ENCODE data around the gene ZNF750.

The ZNF750 gene

DNA sequence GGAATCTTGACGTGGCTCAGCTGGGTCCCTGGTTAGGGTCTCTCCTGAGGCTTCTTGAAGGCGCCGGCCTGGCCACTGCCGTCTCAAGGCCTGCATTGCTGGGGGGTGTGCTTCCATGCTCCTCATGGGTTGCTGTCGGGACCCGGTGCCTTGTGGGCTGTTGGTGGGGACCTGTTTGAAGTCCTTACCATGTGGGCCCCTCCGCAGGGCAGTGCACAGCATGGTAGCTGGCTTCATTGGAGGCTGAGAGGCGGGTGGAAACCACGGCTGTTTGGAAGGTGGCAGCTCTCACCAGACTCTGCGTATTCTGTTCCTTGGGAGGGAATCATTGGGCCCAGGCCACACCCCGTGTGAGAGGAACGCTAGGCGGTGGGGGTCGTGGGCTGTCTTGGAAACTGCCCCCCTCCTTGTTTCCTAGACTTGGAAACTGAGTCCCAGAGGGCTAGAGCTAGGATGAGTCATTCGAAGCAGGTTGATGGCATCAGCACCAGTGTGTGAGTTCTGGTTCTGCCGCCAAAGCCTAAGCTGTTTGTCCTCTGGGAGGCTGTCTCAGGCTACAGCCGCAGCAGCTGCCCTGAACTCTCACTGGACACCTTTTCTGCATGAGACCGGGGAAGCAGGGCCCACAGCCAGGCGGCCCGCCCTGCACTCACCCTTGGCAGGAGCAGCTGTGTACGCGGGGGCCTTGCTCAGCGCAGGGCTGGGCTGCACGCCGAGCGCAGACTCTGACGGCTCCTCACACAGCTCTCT lies 35.2 kb downstream of the ZNF750 start:
- Histone ChIP-seq H3K27me3 (peaks cover 0 to 1% (median 0%) of the 10 kb centered on the region in 11 experiments; a peak in 1 of 22 replicates), H3K9me3 (replicated peaks in 1 of 11) (peaks cover 0 to 18% (median 15%) of the 10 kb centered on the region in 11 experiments; a peak in 14 of 22 replicates), H4K20me1 (peaks cover 7 to 85% (median 75%) of the 10 kb centered on the region in 11 experiments; a peak in 19 of 22 replicates), H3K27ac (no peak overlapping the region), H3K4me2 (no peak overlapping the region), H3K4me3 (no peak overlapping the region), H3K9ac (no peak overlapping the region), H3K36me3 (peaks cover 38 to 78% (median 56%) of the 10 kb centered on the region in 11 experiments), H3K4me1 (peaks cover 0 to 18% (median 7%) of the 10 kb centered on the region in 10 experiments; a peak in 13 of 20 replicates)
- TF ChIP-seq Cebpa-rat (IDR thresholded peaks at IDR 0.05), result no peak

DNA sequence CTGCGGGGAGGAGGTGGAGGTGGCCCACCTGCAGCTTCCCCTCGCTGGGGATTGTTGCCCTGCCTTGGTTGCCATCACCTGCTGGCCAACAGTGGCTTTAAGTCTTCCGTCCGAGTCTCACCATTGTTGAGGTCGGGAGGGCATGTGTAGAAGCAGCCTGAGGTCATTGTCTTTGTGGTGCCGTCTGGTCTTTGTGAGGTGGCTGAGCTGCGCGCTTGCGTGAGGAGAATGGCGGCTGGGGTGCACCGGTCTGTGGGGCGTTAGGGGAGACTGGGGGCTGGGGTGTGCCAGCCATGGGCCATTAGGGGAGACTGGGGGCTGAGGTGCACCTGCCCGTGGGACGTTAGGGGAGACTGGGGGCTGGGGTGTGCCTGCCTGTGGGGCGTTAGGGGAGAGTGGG lies 36.2 kb downstream of the ZNF750 start:
- H3K4me3 ChIP-seq, result no peak overlapping the region
- H3K27me3 ChIP-seq, result no peaks in the 10 kb centered on the region
- H4K20me1 ChIP-seq, result peaks cover 7 to 75% (median 65%) of the 10 kb centered on the region in 11 experiments; a peak in 19 of 22 replicates
- H3K4me1 ChIP-seq, result peaks cover 0 to 8% (median 0%) of the 10 kb centered on the region in 10 experiments; a peak in 6 of 20 replicates
- H3K9ac ChIP-seq, result no peak overlapping the region
- peaks cover 0 to 18% (median 15%) of the 10 kb centered on the region in 11 experiments; a peak in 14 of 22 replicates for H3K9me3 ChIP-seq (replicated peaks in 1 of 11)
- no peak overlapping the region for H3K27ac ChIP-seq
- peaks cover 46 to 78% (median 62%) of the 10 kb centered on the region in 11 experiments for H3K36me3 ChIP-seq
- TF ChIP-seq Cebpa-rat (IDR thresholded peaks at IDR 0.05), result no peak
- H3K4me2 ChIP-seq, result no peak overlapping the region

DNA sequence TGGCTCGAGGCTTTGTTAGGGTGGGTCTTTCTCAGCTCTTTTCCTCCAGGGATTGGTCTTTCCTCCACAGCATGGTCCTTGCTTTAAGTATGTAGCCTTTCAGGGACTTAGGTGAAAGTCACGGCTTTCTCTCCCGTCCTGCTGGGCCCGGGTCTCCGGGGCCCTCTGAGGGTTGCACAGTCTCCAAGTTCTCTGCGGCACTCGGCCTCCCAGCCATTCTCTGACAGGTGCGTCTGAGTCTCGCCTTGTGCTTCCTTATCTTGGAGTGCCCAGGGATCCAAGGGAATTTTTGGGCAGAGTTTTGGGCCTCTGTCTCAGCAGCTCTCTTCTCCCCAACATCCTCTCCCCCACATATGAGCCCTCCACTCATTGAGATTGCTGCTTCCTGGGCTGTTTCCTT lies 36.6 kb downstream of the ZNF750 start:
- Histone ChIP-seq H4K20me1 (peaks cover 7 to 71% (median 63%) of the 10 kb centered on the region in 11 experiments; a peak in 19 of 22 replicates), H3K9me3 (replicated peaks in 1 of 11) (peaks cover 0 to 18% (median 15%) of the 10 kb centered on the region in 11 experiments; a peak in 14 of 22 replicates), H3K9ac (no peak overlapping the region), H3K36me3 (peaks cover 50 to 80% (median 67%) of the 10 kb centered on the region in 11 experiments), H3K27ac (no peak overlapping the region), H3K4me1 (peaks cover 0 to 7% (median 0%) of the 10 kb centered on the region in 10 experiments; a peak in 4 of 20 replicates), H3K4me2 (no peak overlapping the region), H3K4me3 (no peak overlapping the region), H3K27me3 (no peaks in the 10 kb centered on the region)
- TF ChIP-seq Cebpa-rat (IDR thresholded peaks at IDR 0.05), result no peak

DNA sequence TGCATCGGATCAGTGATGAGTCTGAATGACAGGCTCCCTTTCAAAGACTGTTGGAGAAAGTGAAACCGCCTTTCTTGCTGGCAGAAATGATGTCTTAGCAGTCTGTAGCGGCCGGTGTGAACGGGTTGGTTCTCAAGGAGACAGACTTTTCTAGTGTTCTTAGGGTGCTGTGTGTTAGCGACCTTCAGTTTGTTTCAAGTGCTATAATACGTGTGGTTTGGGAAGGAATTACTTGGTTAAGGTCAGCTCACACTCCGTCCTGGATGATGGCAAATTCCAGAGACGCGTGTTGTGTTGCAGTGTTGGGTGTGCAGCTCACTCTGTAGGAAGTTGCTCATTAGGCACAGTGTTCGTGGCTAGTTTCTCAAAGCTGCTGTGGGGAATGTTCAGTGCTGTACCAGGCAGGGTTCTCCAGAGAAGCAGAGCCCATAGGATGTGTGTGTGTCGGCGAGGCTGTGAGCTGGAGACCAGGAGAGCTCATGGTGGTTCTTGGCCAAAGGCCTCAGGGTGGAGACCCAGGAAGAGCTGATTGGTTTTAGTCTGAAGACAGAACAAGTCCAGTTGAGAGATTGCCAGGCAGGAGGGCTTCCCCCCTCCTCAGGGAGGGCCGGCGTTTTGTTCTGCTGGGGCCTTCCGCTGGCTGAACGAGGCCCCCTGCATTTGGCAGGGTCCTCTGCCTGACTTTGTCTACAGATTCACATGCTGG lies 37.6 kb downstream of the ZNF750 start:
- Histone ChIP-seq H3K4me1 (peaks cover 0 to 7% (median 0%) of the 10 kb centered on the region in 10 experiments; a peak in 4 of 20 replicates), H3K27me3 (no peaks in the 10 kb centered on the region), H3K9ac (no peak overlapping the region), H3K36me3 (peaks cover 46 to 78% (median 61%) of the 10 kb centered on the region in 11 experiments), H3K4me3 (no peak overlapping the region), H3K9me3 (replicated peaks in 1 of 11) (peaks cover 0 to 18% (median 15%) of the 10 kb centered on the region in 11 experiments; a peak in 14 of 22 replicates), H4K20me1 (peaks cover 7 to 64% (median 55%) of the 10 kb centered on the region in 11 experiments; a peak in 19 of 22 replicates), H3K27ac (no peak overlapping the region), H3K4me2 (no peak overlapping the region)
- TF ChIP-seq Cebpa-rat (IDR thresholded peaks at IDR 0.05), result no peak

DNA sequence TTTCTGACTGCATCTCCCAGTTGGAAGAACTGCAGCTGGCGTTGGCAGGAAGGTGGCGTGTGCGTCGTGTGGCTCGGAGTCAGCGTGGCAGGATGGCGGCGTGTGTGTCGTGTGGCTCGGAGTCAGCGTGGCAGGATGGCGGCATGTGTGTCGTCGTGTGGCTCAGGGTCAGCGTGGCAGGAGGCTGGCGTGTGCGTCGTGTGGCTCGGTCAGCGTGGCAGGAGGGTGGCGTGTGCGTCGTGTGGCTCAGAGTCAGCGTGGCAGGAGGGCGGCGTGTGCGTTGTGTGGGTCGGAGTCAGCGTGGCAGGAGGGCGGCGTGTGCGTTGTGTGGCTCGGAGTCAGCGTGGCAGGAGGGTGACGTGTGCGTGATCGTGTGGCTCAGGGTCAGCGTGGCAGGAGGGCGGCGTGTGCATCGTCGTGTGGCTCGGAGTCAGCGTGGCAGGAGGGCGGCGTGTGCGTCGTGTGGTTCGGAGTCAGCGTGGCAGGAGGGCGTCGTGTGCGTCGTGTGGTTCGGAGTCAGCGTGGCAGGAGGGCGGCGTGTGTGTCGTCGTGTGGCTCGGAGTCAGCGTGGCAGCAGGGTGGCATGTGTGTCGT lies 38.3 kb downstream of the ZNF750 start:
- H3K36me3 ChIP-seq, result peaks cover 42 to 78% (median 57%) of the 10 kb centered on the region in 11 experiments
- H3K4me2 ChIP-seq, result no peak overlapping the region
- H3K27ac ChIP-seq, result no peak overlapping the region
- H3K9ac ChIP-seq, result no peak overlapping the region
- H3K4me1 ChIP-seq, result peaks cover 0 to 7% (median 0%) of the 10 kb centered on the region in 10 experiments; a peak in 4 of 20 replicates
- no peak overlapping the region for H3K4me3 ChIP-seq
- peaks cover 7 to 64% (median 50%) of the 10 kb centered on the region in 11 experiments; a peak in 19 of 22 replicates for H4K20me1 ChIP-seq
- H3K27me3 ChIP-seq, result no peaks in the 10 kb centered on the region
- TF ChIP-seq Cebpa-rat (IDR thresholded peaks at IDR 0.05), result no peak
- H3K9me3 ChIP-seq (replicated peaks in 1 of 11), result peaks cover 0 to 18% (median 15%) of the 10 kb centered on the region in 11 experiments; a peak in 14 of 22 replicates

DNA sequence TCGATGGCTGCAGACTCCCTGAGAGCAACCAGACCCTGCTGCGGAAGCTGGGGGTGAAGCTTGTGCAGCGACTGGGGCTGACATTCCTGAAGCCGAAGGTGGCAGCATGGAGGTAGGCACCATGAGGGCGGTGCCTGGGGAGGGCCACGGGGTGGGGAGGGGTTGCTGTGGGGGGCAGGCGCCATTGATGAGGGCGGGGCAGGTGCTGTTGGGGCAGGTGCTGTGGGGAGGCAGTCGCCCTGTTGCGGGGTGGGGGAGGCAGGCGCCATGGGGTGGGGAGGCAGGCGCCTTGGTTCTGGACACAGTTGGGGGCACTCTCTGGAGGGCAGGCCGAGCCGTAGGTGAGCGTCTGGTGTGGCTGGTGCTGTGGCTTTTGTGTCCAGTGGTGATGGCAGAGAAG lies 38.9 kb downstream of the ZNF750 start:
- no peak overlapping the region for H3K4me2 ChIP-seq
- H3K4me1 ChIP-seq, result peaks cover 0 to 7% (median 0%) of the 10 kb centered on the region in 10 experiments; a peak in 4 of 20 replicates
- H3K27ac ChIP-seq, result no peak overlapping the region
- H3K4me3 ChIP-seq, result no peak overlapping the region
- peaks cover 0 to 18% (median 15%) of the 10 kb centered on the region in 11 experiments; a peak in 14 of 22 replicates for H3K9me3 ChIP-seq (replicated peaks in 1 of 11)
- peaks cover 7 to 64% (median 50%) of the 10 kb centered on the region in 11 experiments; a peak in 19 of 22 replicates for H4K20me1 ChIP-seq
- H3K9ac ChIP-seq, result no peak overlapping the region
- TF ChIP-seq Cebpa-rat (IDR thresholded peaks at IDR 0.05), result no peak
- no peaks in the 10 kb centered on the region for H3K27me3 ChIP-seq
- H3K36me3 ChIP-seq, result peaks cover 42 to 78% (median 53%) of the 10 kb centered on the region in 11 experiments

DNA sequence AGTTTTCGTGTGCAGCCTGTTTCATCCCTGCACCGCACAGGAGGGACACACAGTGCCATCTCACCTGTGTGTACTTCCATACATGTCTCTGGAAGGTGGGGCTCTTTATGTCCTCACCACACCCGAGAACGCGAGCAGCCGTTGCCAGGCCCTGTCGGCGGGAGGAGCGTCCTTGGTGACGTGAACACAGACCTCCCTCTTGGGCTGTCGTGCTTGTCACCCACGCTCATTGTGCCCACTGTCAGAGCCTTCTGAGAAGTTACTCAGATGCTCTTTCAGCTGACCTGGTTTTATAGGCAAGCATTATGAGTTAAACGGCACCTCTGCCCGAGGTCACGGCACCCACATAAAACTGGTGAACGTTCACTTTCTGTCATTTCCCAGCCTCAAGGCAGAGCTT lies 40.2 kb downstream of the ZNF750 start:
- Histone ChIP-seq H3K36me3 (peaks cover 48 to 78% (median 54%) of the 10 kb centered on the region in 11 experiments), H3K27me3 (no peaks in the 10 kb centered on the region), H3K4me2 (no peak overlapping the region), H4K20me1 (peaks cover 7 to 64% (median 49%) of the 10 kb centered on the region in 11 experiments; a peak in 19 of 22 replicates), H3K9ac (no peak overlapping the region), H3K4me3 (no peak overlapping the region), H3K4me1 (peaks cover 0 to 6% (median 0%) of the 10 kb centered on the region in 10 experiments; a peak in 4 of 20 replicates), H3K27ac (no peak overlapping the region), H3K9me3 (replicated peaks in 1 of 11) (peaks cover 0 to 18% (median 15%) of the 10 kb centered on the region in 11 experiments; a peak in 14 of 22 replicates)
- no peak for TF ChIP-seq Cebpa-rat (IDR thresholded peaks at IDR 0.05)

DNA sequence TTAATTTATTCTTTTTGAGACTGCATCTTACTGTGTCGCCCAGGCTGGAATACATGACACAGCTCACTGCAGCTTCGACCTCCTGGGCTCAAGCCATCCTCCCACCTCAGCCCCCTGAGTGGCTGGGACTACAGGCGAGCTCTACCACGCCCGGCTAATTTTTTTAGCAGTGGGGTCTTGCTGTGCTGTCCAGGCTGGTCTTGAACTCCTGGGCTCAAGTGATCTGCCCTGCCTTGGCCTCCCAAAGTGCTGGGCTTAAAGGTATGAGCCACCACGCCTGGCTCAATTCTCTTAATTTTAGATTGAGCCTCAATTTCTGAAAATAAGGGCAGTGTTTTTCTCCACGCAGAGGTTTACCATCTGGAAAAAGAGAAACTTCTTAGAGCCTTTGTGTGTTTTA lies 41.1 kb downstream of the ZNF750 start:
- H3K4me1 ChIP-seq, result peaks cover 0 to 6% (median 0%) of the 10 kb centered on the region in 10 experiments; a peak in 4 of 20 replicates
- peaks cover 0 to 18% (median 15%) of the 10 kb centered on the region in 11 experiments; a peak in 14 of 22 replicates for H3K9me3 ChIP-seq (replicated peaks in 1 of 11)
- no peak overlapping the region for H3K4me3 ChIP-seq
- peaks cover 48 to 84% (median 61%) of the 10 kb centered on the region in 11 experiments for H3K36me3 ChIP-seq
- H3K9ac ChIP-seq, result no peak overlapping the region
- H4K20me1 ChIP-seq, result peaks cover 7 to 64% (median 54%) of the 10 kb centered on the region in 11 experiments; a peak in 19 of 22 replicates
- no peaks in the 10 kb centered on the region for H3K27me3 ChIP-seq
- no peak overlapping the region for H3K27ac ChIP-seq
- H3K4me2 ChIP-seq, result no peak overlapping the region
- no peak for TF ChIP-seq Cebpa-rat (IDR thresholded peaks at IDR 0.05)

Measured in BLaER1 treated with 17β-estradiol and CSF1 and Interleukin-3, amounts not matched to agents 10 nM and 100 nM (cell line).